Uterus (tissue), 2 donors: ENCODE data around the gene MAPK11.

Experiments
- POLR2A ChIP-seq, 2 donors: fragments of 450-650 bp; IDR thresholded peaks; one replicate each; pipeline ENCODE4 v1.6.1; 2016; ENCODE audit warnings: antibody characterized with exemption in 2 of 2, mild to moderate bottlenecking in 1 of 2, moderate library complexity in 1 of 2
- TF ChIP-seq, protein P1 (sequence below), 4 experiments: fragments of 200-600 bp in 2 of 4; fragments of 450-650 bp in 2 of 4; sonication (generic) in 2 of 4; IDR thresholded peaks; one replicate each; pipeline ENCODE4 v1.5.1; 2016 to 2019; ENCODE audit warnings: antibody characterized with exemption in 4 of 4, mild to moderate bottlenecking in 2 of 4, moderate library complexity in 1 of 4

DNA sequence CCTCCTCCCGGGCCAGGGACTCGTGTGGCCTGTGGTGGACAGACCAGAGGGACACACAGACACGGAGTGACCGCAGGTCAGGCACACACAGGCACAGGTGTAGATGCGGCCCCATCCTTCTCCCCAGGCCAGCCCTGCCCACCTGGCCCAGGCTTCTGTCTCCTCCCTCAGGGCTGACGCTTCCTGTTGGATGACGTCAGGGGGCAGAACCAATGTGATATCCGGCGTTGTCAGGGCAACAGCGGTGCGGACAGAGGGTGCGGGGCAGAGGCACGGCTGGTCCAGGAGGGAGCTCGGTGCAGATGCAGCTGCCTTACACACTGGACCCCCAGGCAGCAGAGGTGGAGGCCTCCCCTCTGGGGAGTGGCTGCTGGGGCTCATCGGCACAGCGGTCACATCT, 22.4 kb downstream of the MAPK11 start:
- no peak for TF ChIP-seq POLR2A (IDR thresholded peaks at IDR 0.05)
- TF ChIP-seq, protein P1, sequence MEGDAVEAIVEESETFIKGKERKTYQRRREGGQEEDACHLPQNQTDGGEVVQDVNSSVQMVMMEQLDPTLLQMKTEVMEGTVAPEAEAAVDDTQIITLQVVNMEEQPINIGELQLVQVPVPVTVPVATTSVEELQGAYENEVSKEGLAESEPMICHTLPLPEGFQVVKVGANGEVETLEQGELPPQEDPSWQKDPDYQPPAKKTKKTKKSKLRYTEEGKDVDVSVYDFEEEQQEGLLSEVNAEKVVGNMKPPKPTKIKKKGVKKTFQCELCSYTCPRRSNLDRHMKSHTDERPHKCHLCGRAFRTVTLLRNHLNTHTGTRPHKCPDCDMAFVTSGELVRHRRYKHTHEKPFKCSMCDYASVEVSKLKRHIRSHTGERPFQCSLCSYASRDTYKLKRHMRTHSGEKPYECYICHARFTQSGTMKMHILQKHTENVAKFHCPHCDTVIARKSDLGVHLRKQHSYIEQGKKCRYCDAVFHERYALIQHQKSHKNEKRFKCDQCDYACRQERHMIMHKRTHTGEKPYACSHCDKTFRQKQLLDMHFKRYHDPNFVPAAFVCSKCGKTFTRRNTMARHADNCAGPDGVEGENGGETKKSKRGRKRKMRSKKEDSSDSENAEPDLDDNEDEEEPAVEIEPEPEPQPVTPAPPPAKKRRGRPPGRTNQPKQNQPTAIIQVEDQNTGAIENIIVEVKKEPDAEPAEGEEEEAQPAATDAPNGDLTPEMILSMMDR (IDR thresholded peaks at IDR 0.05): no peak
